HG02981 (cell line): Measurements from ENCODE around the gene FAM234A.
"Not testable (repeated sequence)": the region's sequence is repeated elsewhere in the genome, so short reads cannot be mapped to it uniquely, and the experiment has no call there.

Source experiments
- ATAC-seq: cut with Tn5 transposase; IDR thresholded peaks from one replicate; pipeline ENCODE4 v1.9.1; 2021; ENCODE audit warnings: mild to moderate bottlenecking, moderate library complexity; ENCODE audit not compliant: unreplicated experiment

Gene FAM234A

GRCh38 chr16:230351-230750 is 4.3 kb upstream of the FAM234A start:
- not testable (repeated sequence) for ATAC-seq

- ATAC-seq, result no peak
Measured at GRCh38 chr16:230949-231348, 3.7 kb upstream of the FAM234A start.

GRCh38 chr16:239948-240277 is 5.3 kb downstream of the FAM234A start:
- no peak for ATAC-seq

GRCh38 chr16:240559-240958 is 5.9 kb downstream of the FAM234A start:
- ATAC-seq, result no peak

GRCh38 chr16:242281-242680 is 7.7 kb downstream of the FAM234A start:
- no peak for ATAC-seq

- ATAC-seq, result no peak
Measured at GRCh38 chr16:243348-243747, 8.7 kb downstream of the FAM234A start.

GRCh38 chr16:245105-245504 is 10.5 kb downstream of the FAM234A start:
- no peak for ATAC-seq

GRCh38 chr16:247027-247426 is 12.4 kb downstream of the FAM234A start:
- no peak for ATAC-seq

- ATAC-seq, result no peak
Measured at GRCh38 chr16:249431-249830, 14.8 kb downstream of the FAM234A start.

GRCh38 chr16:252366-253337 is 18.0 kb downstream of the FAM234A start:
- ATAC-seq, result no peak

GRCh38 chr16:253833-254232 is 19.2 kb downstream of the FAM234A start:
- ATAC-seq, result no peak

GRCh38 chr16:254461-254860 is 19.8 kb downstream of the FAM234A start:
- ATAC-seq, result no peak

- no peak for ATAC-seq
Measured at GRCh38 chr16:255183-255582, 20.6 kb downstream of the FAM234A start.

GRCh38 chr16:258091-258490 is 23.5 kb downstream of the FAM234A start:
- ATAC-seq, result not testable (repeated sequence)

- no peak for ATAC-seq
Measured at GRCh38 chr16:259226-259625, 24.6 kb downstream of the FAM234A start.

- no peak for ATAC-seq
Measured at GRCh38 chr16:259814-260253, 25.2 kb downstream of the FAM234A start.

- ATAC-seq, result no peak
Measured at GRCh38 chr16:260326-260725, 25.7 kb downstream of the FAM234A start.

GRCh38 chr16:261031-261691 is 26.5 kb downstream of the FAM234A start:
- no peak for ATAC-seq

- ATAC-seq, result no peak
Measured at GRCh38 chr16:262121-262745, 27.6 kb downstream of the FAM234A start.

GRCh38 chr16:263182-263774 is 28.7 kb downstream of the FAM234A start:
- ATAC-seq, result no peak

GRCh38 chr16:263944-264343 is 29.3 kb downstream of the FAM234A start:
- no peak for ATAC-seq
